Vagina (tissue), 2 donors: ENCODE results near the gene FAF1.

ENCODE experiments used
- POLR2A ChIP-seq, 2 donors: fragments of 450-650 bp; IDR thresholded peaks; one replicate each; pipeline ENCODE4 v1.6.1; 2017; ENCODE audit warnings: antibody characterized with exemption in 2 of 2, mild to moderate bottlenecking in 2 of 2, moderate library complexity in 2 of 2
- TF ChIP-seq, protein P1 (sequence below), 3 experiments: fragments of 450-650 bp in 2 of 3; fragments of 200-600 bp in 1 of 3; sonication (generic) in 1 of 3; IDR thresholded peaks; one replicate each; pipeline ENCODE4 v1.5.1; 2017 to 2019; ENCODE audit warnings: antibody characterized with exemption in 3 of 3, mild to moderate bottlenecking in 2 of 3, moderate library complexity in 2 of 3

DNA sequence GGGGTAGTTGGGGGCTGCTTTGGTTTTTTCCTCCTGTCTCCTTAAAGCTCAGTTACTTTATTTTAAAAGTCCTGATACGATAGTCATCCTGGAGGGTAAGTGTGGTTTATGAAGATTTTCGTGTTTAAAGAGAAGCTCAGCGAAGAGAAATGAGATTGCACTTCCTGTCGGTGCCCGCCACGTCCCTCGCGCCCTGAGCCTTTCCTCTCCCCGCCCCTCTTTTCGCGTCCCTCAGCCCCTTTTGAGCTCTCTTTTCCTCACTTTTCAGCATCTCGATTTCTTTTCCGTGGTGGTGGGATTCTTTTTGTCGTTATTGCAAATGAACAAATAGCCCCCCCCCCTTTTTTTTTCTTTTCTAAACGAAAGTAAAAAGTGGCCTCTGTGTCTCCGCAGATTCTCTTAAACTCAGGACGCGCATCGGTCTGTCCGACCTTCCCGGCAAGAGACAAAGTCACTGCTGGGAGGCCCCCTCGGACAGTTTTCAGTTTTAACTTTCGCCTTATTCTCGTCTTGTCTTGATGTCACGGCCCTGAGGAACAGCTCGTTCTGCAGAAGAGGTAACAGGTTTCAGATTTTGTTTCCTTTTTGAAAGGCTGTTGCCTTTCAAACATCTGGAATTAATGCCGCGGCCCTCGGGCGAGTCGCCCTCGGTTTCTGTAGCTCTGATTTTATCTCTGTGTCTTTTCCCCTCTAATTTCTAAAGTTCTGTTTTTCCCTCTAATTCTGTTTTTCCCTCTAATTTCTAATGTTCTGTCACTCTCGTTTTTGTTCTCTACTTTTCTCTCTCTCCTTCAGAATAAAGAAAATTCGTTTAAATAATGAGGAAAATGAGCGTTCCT lies 535.8 kb downstream of the FAF1 start:
- no peak for TF ChIP-seq POLR2A (IDR thresholded peaks at IDR 0.05)
- TF ChIP-seq, protein P1, sequence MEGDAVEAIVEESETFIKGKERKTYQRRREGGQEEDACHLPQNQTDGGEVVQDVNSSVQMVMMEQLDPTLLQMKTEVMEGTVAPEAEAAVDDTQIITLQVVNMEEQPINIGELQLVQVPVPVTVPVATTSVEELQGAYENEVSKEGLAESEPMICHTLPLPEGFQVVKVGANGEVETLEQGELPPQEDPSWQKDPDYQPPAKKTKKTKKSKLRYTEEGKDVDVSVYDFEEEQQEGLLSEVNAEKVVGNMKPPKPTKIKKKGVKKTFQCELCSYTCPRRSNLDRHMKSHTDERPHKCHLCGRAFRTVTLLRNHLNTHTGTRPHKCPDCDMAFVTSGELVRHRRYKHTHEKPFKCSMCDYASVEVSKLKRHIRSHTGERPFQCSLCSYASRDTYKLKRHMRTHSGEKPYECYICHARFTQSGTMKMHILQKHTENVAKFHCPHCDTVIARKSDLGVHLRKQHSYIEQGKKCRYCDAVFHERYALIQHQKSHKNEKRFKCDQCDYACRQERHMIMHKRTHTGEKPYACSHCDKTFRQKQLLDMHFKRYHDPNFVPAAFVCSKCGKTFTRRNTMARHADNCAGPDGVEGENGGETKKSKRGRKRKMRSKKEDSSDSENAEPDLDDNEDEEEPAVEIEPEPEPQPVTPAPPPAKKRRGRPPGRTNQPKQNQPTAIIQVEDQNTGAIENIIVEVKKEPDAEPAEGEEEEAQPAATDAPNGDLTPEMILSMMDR (IDR thresholded peaks at IDR 0.05): no peak
